GM21423 (cell line): ENCODE measurements around the gene NTM.

Experiments
- ATAC-seq: cut with Tn5 transposase; IDR thresholded peaks from one replicate; pipeline ENCODE4 v1.9.1; 2021; ENCODE audit warnings: mild to moderate bottlenecking, moderate library complexity; ENCODE audit not compliant: unreplicated experiment

NTM gene

GRCh38 chr11:132115454-132115853 is 745.0 kb downstream of the NTM start:
- no peak for ATAC-seq

- ATAC-seq = no peak
Observed at GRCh38 chr11:132116516-132116915, 746.1 kb downstream of the NTM start.

GRCh38 chr11:132118661-132119060 is 748.2 kb downstream of the NTM start:
- ATAC-seq = no peak

GRCh38 chr11:132119573-132119972 is 749.2 kb downstream of the NTM start:
- ATAC-seq = no peak

GRCh38 chr11:132122735-132123134 is 752.3 kb downstream of the NTM start:
- ATAC-seq = no peak

- ATAC-seq = no peak
Observed at GRCh38 chr11:132123449-132123848, 753.0 kb downstream of the NTM start.

- ATAC-seq = no peak
Observed at GRCh38 chr11:132123854-132124835, 753.7 kb downstream of the NTM start.

- ATAC-seq = no peak
Observed at GRCh38 chr11:132125988-132126871, 755.8 kb downstream of the NTM start.

GRCh38 chr11:132126973-132127899 is 756.8 kb downstream of the NTM start:
- no peak for ATAC-seq

GRCh38 chr11:132127900-132128288 is 757.5 kb downstream of the NTM start:
- no peak for ATAC-seq

- no peak for ATAC-seq
Observed at GRCh38 chr11:132131047-132131446, 760.6 kb downstream of the NTM start.

GRCh38 chr11:132131961-132132360 is 761.5 kb downstream of the NTM start:
- no peak for ATAC-seq

- no peak for ATAC-seq
Observed at GRCh38 chr11:132134322-132134721, 763.9 kb downstream of the NTM start.

GRCh38 chr11:132137289-132137980 is 767.0 kb downstream of the NTM start:
- no peak for ATAC-seq

- ATAC-seq = no peak
Observed at GRCh38 chr11:132137981-132138313, 767.5 kb downstream of the NTM start.

- ATAC-seq = no peak
Observed at GRCh38 chr11:132139181-132139580, 768.8 kb downstream of the NTM start.

- ATAC-seq = no peak
Observed at GRCh38 chr11:132140056-132140455, 769.6 kb downstream of the NTM start.

- no peak for ATAC-seq
Observed at GRCh38 chr11:132142121-132142520, 771.7 kb downstream of the NTM start.

- no peak for ATAC-seq
Observed at GRCh38 chr11:132142554-132142953, 772.1 kb downstream of the NTM start.

- ATAC-seq = no peak
Observed at GRCh38 chr11:132147464-132147863, 777.0 kb downstream of the NTM start.
